ENCODE data around the gene ENTPD5. TPM values are rescaled to one million over a fixed set of nuclear protein-coding genes. Genes with fewer than 3 reads are reported as not detected.

Gene ENTPD5
- total RNA-seq = 8.9 and 10.8 TPM in 2 replicates

DNA sequence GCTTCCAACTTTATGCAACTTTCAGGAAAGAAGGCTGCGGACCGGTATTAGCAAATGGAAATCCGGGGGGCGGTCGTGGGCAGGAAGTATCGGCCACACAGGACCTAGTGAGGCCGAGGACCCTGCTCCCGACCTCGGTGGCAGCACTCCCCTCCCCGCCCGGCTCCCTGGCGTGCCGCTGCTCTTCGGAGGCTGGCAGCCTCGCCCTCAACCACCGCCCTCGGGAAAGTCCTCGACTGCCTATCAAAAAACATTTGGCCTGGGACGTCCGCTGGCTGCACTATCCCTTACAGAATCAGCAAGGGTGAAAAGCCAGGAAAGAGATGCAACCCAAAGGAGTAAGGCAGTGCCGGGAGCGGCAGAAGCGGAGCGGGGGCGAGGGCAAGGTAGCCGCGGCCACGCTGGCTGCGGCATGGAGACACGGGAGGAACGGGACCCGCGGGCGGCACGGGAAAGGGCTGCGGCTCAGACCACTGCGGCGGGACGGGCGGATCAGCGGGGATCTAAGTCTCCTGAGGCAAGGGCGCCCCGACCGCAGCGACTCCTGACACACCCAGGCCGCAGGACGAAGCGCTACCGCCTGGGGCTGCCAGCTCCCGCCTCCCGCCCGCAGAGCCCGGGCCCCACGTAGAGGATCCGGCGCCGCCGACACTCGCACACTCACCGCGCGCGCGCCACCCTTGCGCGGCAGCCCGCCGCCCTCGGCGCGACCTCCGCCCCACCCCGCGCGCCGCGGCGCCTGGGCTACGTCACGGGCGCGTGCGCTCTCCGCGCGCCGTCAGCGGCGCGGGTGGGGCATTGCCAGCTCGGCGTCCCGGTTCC, at the start of gene ENTPD5, which contains the start of gene BBOF1:
TSS of gene ENTPD5 (minus strand) at position 703 of the 822 bp plus-strand sequence. CDS start 31,186 bp downstream, outside the sequence.
TSS of gene BBOF1 (plus strand) at position 764 of the 822 bp plus-strand sequence. CDS start 130 bp downstream, outside the sequence.

DNA sequence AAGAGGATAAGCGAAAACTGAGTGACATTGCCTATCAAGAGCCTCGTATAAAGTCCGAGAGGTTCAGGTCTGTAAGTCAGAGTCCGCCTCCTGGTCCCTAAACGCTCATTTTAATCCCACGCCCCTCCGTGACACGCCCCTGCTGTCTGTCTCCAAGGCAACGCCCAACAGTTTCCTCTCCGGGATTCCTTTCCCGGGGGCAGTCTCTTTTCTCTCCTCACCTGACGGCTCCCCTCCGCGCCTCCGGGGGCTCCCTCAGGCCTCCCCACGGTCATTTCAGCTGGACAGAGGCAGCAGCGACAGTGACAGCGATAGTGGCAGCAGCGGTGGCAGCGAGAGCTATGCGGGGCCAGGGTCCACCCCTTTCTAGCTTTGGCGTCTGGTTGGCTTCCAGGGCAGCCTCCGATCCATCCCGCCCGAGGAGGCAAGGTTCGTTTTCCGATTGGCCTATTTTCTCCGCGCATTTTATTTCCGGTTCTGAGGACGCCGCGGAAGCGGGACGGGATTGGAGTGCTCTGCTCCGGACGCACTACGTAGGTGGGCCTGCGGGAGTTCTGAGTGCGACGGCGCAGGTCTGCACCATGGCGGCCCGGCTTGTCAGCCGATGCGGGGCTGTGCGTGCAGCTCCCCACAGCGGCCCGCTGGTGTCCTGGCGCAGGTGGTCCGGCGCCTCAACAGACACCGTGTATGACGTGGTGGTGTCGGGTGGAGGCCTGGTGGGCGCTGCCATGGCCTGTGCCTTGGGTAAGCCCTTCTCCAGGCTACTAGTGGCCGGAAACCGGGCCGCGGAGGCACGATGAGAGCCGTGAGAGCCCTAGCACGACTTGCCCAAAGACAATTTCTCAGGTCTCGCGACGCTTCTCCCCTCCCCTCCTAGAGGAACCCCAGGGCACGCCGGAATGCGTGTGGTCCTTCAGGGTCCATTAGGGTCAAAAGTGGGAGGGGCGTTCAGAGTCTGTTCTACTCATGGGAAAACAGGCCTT, 69.0 kb downstream of the ENTPD5 start, which contains the start of the genes COQ6 and FAM161B:
TSS of gene COQ6 (plus strand) at position 551 of the 983 bp plus-strand sequence. CDS start at position 582, 31 bp downstream.
TSS of gene FAM161B (minus strand) at position 343 of the 983 bp plus-strand sequence. CDS start at position 275, 68 bp downstream.

Other genes with a start within 250 kb of the ENTPD5 start
- 4.6 and 6.2 TPM in 2 replicates for gene PTGR2, start 167.5 kb downstream of the ENTPD5 start, total RNA-seq
- 54.5 and 60.8 TPM in 2 replicates for gene ZNF410, start 132.4 kb downstream of the ENTPD5 start, total RNA-seq
- 3.4 and 4.6 TPM in 2 replicates for gene FAM161B, start 69.2 kb downstream of the ENTPD5 start, total RNA-seq
- 19.3 and 23.2 TPM in 2 replicates for gene COQ6, start 69.0 kb downstream of the ENTPD5 start, total RNA-seq
- 4.0 and 10.6 TPM in 2 replicates for gene BBOF1, start 61 bp upstream of the ENTPD5 start, total RNA-seq
- 13.0 and 16.5 TPM in 2 replicates for gene ALDH6A1, start 65.2 kb upstream of the ENTPD5 start, total RNA-seq
- gene LIN52, start 65.7 kb upstream of the ENTPD5 start, total RNA-seq = 7.6 and 9.2 TPM in 2 replicates
- not detected in 2 replicates for gene VSX2, start 220.2 kb upstream of the ENTPD5 start, total RNA-seq